Measurements from ENCODE around the gene FERD3L. TPM values are rescaled to one million over a fixed set of nuclear protein-coding genes. Genes with fewer than 3 reads are reported as not detected.
"Not testable (repeated sequence)": the region's sequence is repeated elsewhere in the genome, so short reads cannot be mapped to it uniquely, and the experiment has no call there.

Gene FERD3L, protein sequence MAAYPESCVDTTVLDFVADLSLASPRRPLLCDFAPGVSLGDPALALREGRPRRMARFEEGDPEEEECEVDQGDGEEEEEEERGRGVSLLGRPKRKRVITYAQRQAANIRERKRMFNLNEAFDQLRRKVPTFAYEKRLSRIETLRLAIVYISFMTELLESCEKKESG
- not detected in 2 replicates for total RNA-seq (ENCODE audit: low replicate concordance)

DNA sequence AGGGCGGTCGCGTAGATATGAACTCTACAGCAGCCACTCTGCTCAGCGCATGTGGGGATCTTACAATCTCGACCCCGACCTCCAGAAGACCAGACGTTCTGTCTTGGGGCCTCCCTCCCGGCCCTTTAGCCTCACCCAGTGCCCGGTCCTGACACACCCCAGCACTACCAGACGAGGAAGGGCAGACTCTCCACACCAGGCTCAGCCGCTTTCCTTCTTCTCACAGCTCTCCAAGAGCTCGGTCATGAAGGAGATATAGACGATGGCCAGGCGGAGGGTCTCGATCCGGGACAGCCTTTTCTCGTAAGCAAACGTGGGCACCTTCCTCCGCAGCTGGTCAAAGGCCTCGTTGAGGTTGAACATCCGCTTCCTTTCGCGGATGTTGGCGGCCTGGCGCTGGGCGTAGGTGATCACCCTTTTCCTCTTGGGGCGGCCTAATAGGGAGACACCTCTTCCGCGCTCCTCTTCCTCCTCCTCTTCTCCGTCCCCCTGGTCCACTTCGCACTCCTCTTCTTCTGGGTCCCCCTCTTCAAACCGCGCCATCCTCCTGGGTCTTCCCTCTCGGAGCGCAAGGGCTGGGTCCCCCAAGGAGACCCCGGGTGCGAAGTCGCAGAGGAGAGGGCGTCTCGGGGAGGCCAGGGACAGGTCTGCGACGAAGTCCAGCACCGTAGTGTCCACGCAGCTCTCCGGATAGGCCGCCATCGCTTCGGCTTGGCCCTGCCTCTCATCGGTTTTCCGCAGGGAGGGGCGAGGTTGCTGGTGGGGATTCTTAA is at the start of gene FERD3L:
Gene FERD3L, minus strand, starts transcription at position 761 of the 773 bp plus-strand sequence. Its CDS starts 59 bp downstream, at position 702.
- DNase-seq (ENCODE audit: low read depth): no peak
- TF ChIP-seq, protein P1, sequence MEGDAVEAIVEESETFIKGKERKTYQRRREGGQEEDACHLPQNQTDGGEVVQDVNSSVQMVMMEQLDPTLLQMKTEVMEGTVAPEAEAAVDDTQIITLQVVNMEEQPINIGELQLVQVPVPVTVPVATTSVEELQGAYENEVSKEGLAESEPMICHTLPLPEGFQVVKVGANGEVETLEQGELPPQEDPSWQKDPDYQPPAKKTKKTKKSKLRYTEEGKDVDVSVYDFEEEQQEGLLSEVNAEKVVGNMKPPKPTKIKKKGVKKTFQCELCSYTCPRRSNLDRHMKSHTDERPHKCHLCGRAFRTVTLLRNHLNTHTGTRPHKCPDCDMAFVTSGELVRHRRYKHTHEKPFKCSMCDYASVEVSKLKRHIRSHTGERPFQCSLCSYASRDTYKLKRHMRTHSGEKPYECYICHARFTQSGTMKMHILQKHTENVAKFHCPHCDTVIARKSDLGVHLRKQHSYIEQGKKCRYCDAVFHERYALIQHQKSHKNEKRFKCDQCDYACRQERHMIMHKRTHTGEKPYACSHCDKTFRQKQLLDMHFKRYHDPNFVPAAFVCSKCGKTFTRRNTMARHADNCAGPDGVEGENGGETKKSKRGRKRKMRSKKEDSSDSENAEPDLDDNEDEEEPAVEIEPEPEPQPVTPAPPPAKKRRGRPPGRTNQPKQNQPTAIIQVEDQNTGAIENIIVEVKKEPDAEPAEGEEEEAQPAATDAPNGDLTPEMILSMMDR (IDR thresholded peaks at IDR 0.05; ENCODE audit: insufficient read depth, low read length): no peak

DNA sequence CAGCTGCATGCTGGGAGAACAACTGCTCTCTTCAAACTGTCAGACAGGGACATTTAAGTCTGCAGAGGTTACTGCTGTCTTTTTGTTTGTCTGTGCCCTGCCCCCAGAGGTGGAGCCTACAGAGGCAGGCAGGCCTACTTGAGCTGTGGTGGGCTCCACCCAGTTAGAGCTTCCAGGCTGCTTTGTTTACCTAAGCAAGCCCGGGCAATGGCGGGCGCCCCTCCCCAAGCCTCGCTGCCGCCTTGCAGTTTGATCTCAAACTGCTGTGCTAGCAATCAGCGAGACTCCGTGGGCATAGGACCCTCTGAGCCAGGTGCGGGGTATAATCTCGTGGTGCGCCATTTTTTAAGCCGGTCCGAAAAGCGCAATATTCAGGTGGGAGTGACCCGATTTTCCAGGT is 49.2 kb upstream of the FERD3L start:
- not testable (repeated sequence) for DNase-seq (ENCODE audit: low read depth); H3K4me3 ChIP-seq (ENCODE audit: low read depth, low read length)

More for the DNA sequence above, at the start of gene FERD3L:
- H3K4me3 ChIP-seq (ENCODE audit: low read depth, low read length): no peak within 1 kb of the TSS

DNA sequence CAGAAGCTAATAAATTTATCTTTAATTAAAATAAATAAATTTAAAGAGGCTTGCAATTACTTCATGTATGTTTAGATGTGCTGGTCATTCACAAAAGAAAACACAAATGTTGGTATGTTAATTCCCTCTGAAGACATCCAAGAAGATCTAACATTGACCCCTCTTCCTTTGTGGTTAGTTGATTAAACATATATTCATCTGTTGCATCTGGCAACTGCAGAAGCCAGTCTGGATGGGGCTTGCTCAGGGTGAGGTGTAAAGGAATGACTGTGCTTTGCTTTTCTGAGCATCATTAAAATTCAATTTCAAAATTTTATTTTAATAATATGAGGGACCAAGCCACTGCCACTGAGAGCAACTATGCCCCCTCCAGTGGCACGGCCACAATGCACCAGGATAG is 36.4 kb upstream of the FERD3L start:
- H3K4me3 ChIP-seq (ENCODE audit: low read depth, low read length): no peak overlapping the region
- no peak for DNase-seq (ENCODE audit: low read depth)
- TF ChIP-seq, protein P1 (IDR thresholded peaks at IDR 0.05; ENCODE audit: insufficient read depth, low read length): no peak

DNA sequence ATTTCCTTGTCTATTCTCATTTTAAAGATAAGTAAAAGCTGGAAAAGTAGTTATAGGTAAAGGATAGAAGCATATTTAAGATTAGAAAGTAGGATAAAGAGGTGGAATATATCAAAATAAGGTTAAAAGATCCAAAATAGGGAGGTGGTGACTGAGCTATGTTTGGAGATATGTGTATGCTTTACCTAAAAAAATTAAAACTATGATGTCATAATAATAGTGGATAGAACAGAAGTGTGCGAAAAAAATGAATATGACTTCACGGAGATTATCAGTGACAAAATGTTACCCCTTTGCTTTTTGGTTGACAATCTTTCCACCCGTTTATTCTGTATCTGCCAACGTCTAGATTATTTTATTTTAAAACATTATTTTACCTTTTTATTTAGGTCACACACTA is 33.4 kb upstream of the FERD3L start:
- TF ChIP-seq, protein P1 (IDR thresholded peaks at IDR 0.05; ENCODE audit: insufficient read depth, low read length): no peak
- DNase-seq (ENCODE audit: low read depth): no peak
- H3K4me3 ChIP-seq (ENCODE audit: low read depth, low read length): no peak overlapping the region

DNA sequence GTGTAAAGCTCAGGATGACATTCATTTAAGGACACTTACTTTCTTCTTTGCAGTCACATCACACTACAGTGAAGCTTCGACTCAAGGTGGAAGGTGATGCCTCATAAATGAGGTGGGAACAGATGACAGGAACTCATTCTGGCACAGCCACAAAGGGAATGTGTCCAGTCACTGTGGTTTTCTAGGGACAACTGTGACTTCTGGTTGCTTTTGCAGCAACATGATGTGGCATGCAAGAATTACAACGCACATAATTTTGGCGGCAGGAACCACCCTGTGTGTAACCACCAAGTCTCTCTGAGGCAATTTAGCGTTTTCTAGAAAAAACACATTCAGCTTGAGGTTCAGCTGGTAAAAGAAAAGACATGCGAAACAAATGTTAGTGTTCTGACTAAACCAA is 32.0 kb upstream of the FERD3L start:
- TF ChIP-seq, protein P1 (IDR thresholded peaks at IDR 0.05; ENCODE audit: insufficient read depth, low read length): no peak
- DNase-seq (ENCODE audit: low read depth): no peak

DNA sequence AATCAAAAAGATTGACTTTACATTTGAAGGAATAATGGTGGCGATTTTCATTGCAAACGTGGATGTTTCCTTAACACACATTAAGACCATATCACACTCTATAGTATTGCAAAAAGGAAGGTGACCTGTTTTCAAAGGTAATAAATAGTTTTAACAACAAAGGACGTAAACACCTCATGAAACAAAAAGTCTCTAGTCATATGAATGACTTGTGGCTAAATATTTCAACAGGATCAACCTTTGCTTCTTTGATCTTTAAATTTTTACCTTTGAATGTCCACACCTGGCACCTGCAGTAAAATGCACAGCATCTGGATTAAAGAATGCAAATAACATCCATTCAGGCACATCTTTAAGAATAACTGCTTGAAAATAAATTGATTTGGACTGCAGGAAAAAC is 30.0 kb upstream of the FERD3L start:
- TF ChIP-seq, protein P1 (IDR thresholded peaks at IDR 0.05; ENCODE audit: insufficient read depth, low read length): no peak
- H3K4me3 ChIP-seq (ENCODE audit: low read depth, low read length): no peak overlapping the region
- DNase-seq (ENCODE audit: low read depth): no peak

More for the DNA sequence above, 32.0 kb upstream of the FERD3L start:
- H3K4me3 ChIP-seq (ENCODE audit: low read depth, low read length): no peak overlapping the region

DNA sequence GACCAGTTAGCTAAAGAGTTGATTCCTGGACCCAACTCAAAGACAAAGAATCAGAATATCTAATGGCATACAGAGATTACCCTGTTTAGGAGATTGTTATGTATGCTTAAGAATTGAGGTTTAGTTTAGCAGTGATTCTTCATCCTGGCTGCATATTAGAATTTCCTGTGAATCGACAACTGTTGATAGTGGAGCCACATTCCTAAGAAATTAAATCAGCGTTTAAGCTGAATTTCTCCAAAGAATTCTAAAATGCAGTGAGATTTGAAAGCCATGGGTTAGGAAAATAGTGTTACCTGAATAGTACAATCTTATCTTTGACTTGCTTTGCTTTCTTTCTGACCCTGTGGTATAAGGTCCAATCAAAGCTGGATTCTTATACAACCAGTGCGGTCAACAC is 16.4 kb upstream of the FERD3L start:
- TF ChIP-seq, protein P1 (IDR thresholded peaks at IDR 0.05; ENCODE audit: insufficient read depth, low read length): no peak
- DNase-seq (ENCODE audit: low read depth): peak; percentile 16
- no peak overlapping the region for H3K4me3 ChIP-seq (ENCODE audit: low read depth, low read length)
